NCI-H1436 (cell line): ENCODE results near the gene CCDC178.

Experiments
- DNase-seq: peaks from one replicate; lab custom pipeline; 2025; lab: John Stamatoyannopoulos, UW

CCDC178 gene

DNA sequence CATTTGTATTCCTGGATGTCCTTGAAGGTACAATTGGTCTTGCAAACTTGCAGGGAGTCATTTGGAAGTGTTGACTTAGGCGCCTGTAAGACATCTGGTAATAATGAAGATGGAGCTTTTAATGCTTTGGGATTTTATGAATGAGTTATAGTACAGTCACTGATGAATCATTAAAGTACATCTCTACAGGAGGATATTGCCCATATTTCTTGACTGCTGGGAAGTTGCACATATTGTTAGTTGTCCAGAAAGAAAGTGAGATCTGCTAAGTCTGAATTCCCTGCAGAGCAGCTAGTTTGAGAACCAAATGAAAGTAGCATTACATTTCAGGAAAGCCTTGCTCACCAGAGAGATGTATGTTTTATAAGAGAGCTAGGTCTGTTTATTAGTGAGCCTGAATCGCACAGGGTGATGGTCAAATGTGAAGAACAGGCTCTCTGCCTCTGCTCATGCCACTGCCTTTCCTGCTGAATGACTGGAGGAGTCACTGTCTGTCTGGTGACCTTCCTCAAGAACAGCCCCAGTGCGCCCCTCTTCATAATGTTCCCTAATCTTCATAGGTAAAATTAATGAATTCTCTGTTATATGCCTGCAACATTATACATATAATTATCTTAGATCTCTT is 528.7 kb downstream of the CCDC178 start:
- no peak for DNase-seq

GRCh38 chr18:32910694-32911296 is 529.7 kb downstream of the CCDC178 start:
- DNase-seq, result no peak

GRCh38 chr18:32909798-32910561 is 530.5 kb downstream of the CCDC178 start:
- DNase-seq, result no peak

- no peak for DNase-seq
Measured at GRCh38 chr18:32908424-32908805, 532.1 kb downstream of the CCDC178 start.

DNA sequence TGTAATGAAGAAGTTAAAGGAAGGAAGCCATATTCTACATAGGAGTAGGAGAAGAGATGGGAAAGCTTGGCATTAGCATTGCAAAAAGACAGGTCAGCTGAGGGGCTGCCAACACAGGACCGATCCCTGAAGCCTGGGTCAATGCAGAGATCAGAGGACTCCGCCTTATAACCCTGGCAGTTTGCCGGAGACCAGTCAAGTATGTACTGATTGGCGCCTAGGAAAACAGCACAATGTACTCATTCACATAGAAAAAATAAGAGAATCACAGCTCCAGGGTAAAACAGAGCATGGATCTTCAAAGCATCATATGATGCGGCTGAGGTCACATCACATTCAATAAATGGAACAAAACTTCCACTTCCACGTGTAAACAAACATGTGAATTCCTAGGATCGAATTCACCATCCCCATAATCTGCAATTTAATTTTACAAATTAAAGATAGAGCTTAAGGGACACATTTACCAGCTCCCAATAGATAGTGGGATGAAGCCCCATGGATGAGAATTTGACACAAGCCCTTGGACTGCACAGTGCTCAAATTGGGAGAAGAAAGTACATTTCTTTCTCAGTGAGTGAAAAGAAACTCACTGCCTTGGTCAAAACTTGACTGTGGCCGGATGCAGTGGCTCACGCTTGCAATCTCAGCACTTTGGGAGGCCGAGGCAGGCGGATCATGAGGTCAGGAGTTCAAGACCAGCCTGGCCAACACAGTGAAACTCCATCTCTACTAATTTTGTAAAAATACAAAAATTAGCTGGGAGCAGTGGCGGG is 532.7 kb downstream of the CCDC178 start:
- no peak for DNase-seq

DNA sequence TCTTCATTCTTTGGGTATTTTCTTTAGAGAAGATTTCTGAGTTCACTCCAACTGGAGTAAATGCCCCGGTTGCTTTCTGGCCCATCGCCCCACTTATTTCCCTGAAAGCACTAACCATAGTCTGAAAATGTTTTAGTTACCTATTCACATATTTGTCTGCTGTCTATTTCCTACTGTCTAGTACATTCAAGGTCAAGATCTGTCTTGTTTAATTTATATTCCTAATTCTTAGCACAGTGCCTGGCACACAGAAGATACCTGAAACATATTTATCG is 533.3 kb downstream of the CCDC178 start:
- DNase-seq, result no peak

DNA sequence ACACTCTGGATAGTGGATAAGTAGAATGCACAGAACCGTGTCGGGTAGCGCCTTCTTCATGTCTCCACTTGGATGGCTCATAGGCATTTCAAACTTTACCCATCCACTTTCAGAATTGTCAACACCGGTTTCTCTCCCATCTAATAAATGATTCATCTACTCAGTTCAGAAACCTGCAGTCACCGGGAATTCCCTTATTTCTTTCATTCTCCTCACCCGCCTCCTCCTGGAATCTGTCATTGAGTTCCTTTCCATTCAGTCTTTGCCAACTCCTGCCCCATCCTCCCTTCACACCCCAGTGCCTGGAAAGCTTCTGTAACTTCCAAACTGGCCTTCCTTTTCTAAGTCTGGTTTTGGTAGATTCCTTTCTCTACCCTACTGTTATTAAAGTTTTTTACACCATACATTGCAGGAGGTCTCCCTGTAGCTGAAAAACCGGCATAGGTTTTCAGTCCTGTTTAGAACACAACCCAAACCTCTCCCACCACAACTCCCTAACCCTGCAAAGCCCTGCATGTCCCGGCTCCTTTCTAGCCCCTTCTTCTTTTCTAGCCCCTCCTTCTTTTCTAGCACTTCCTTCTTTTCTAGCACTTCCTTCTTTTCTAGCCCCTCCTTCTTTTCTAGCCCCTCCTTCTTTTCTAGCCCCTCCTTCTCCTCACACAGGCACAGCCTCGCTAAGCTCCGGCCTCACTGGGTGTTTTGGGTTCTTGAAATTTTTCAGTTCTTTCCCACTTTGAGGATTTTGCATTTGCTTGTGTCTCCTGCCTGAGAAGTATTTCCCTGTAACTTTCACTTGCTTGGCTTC is 533.8 kb downstream of the CCDC178 start:
- no peak for DNase-seq

- no peak for DNase-seq
Measured at GRCh38 chr18:32905651-32906050, 534.9 kb downstream of the CCDC178 start.

GRCh38 chr18:32902568-32903330 is 537.8 kb downstream of the CCDC178 start:
- no peak for DNase-seq

DNA sequence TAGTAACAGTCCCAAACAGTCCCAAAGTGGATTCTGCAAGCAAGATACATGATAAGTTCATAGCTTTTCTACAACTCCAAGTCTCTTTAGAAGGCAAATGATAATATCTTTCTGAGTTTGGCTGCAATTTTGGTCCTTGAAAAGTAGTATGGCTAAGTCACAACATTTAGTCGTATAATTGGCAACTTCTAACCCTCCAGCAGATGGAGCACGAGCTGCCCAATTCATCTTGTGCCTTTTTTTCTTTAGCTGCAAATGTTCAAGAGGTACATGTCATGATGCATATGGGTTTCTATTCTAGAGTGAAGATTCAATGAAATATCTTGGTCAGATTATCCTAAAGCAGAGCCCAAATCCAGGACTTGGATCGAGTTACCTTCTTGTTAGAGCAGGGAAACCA is 540.7 kb downstream of the CCDC178 start:
- no peak for DNase-seq

DNA sequence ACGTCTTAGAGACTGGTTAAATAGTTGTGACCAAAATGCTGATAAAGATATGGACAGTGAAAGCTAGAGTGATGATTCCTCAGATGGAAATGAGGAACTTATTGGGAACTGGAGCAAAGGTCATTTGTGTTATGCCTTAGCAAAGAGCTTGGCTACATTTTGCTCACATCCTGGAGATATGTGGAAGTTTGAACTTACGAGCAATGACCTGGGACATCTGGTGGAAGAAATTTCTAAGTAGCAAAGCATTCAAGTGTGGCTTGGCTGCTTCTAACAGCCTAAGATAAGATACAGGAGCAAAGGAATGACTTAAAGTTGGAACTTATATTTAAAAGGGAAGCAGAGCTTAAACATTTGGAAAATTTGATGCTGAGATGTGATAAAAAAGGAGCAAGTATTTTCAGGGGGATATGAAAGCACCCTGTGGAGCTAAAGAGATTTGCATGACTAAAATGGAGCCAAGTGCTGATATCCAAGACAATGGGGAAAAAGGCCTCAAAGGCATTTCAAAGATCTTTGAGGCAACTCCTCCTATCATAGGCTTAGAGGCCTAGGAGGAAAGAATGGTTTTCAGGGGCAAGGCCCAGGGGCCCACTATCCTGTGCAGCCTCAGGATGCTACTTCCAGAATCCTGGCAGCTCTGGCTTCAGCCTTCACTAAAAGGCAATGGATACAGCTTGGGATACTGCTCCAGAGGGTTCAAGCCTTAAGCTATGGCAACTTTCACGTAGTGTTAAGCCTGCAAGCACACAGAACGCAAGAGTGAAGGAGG is 543.6 kb downstream of the CCDC178 start:
- no peak for DNase-seq

GRCh38 chr18:32893915-32894314 is 546.6 kb downstream of the CCDC178 start:
- DNase-seq, result no peak

- no peak for DNase-seq
Measured at GRCh38 chr18:32891797-32892196, 548.7 kb downstream of the CCDC178 start.

GRCh38 chr18:32891130-32891529 is 549.4 kb downstream of the CCDC178 start:
- DNase-seq, result no peak

DNA sequence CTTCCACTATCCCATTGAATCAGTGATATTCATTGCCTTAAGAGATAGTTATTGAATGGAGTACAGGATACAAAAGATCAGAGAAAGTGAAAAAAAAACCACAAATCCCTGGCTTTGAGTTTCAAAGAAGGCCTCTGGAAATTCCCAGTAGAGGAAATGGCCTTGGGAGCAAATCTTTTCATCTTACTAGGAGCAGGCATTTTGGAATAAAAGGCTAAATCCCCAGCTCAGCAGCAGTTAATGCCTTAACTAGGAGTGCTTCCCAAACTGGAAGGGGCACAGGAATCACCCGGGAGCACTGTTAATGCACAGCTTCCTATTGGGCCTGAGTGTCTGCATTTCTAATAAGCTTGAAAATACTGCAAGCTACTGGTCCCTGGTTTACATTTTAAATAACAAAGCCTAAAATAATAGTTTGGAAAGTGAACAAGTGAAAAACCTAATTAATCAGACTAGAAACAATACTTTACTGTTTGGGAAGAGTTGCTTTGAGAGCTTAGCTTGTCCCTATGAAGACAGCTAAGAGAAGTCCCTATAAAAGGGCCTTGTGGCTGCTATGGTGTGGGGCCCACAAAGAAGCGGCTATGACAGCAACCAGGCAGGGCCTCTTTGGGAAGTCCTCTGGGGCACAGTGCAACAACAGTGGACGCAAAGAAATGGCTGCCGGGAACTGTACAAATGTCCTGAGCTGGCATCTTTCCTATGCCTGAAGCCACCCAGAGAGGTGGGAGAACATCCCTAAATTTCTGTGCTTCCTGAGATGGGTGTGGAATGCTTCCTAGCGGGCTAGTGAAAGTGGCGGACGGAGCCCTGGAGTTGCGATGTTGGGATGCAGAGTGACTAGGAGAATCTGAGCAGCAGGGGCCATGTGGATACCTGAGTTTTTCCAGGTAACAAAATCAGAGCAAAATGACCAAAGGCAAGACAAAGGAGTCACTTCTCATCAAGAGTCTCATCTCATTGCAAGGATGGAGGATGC is 550.6 kb downstream of the CCDC178 start:
- DNase-seq, result no peak

DNA sequence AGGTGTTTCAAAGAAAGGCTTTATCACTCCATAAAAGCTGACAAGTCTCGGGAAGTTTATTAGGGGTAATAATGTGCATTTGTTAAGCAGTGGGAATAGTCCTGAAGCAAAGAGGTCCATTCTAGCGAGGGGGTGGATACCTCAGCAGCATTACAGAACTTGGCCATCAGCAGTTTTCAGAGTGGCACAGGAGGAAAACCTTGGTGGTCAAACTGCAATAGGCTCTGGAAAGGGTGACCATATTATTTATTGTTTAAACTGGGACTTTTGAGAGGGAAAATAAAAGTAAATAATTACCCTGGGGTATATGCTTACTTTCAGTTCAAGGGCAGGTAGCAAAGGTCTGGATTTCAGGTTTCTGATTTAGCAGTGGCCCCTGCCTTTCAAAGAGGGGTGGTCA is 552.2 kb downstream of the CCDC178 start:
- no peak for DNase-seq
